ENCODE results near the gene SH3PXD2A. TPM values are rescaled to one million over a fixed set of nuclear protein-coding genes. Genes with fewer than 3 reads are reported as not detected.

SH3PXD2A gene
- total and polyA plus RNA-seq, 5 experiments from 2014 or later: 0.09 to 22.4 (median 0.50) TPM

GRCh38 chr10:103677486-103678177 is 177.7 kb downstream of the SH3PXD2A start:
- ATAC-seq (no peak), DNase-seq (no peak)
- Mint-ChIP-seq H3K27me3 (no peaks in the 10 kb centered on the region), H3K36me3 (no peaks in the 10 kb centered on the region), H3K4me1 (peaks cover 6 to 26% (median 17%) of the 10 kb centered on the region in 4 donors), H3K9me3 (no peaks in the 10 kb centered on the region), H3K4me3 (peak overlapping the region; percentile 78 to 89 (median 84)), H3K27ac (peak overlapping the region; percentile 83 to 98 (median 96))
- POLR2A ChIA-PET: interaction anchor here (0.7 to 1.5 kb wide), 6 partner anchors 11 to 1245 kb away, joined by 3 to 21 read pairs (median 4); no protein-coding TSS in a partner anchor

- DNase-seq: no peak
- H3K4me3 Mint-ChIP-seq: peak overlapping the region in 1 of 10 donors; percentile 14
- peaks cover 6 to 26% (median 17%) of the 10 kb centered on the region in 4 donors for H3K4me1 Mint-ChIP-seq
- peak overlapping the region in 8 of 10 donors; percentile 61 to 98 (median 75) for H3K27ac Mint-ChIP-seq
- POLR2A ChIA-PET: no interaction called here
- no peaks in the 10 kb centered on the region for H3K36me3 Mint-ChIP-seq
- no peaks in the 10 kb centered on the region for H3K27me3 Mint-ChIP-seq
- H3K9me3 Mint-ChIP-seq: no peaks in the 10 kb centered on the region
- no peak for ATAC-seq
Measured at GRCh38 chr10:103676851-103677417, 178.4 kb downstream of the SH3PXD2A start.

- peak overlapping the region in 9 of 10 donors; percentile 29 to 98 (median 66) for H3K27ac Mint-ChIP-seq
- POLR2A ChIA-PET: interaction anchor here (0.6 to 1.0 kb wide), 3 partner anchors 9 to 568 kb away, joined by 3 to 4 read pairs (median 3); no protein-coding TSS in a partner anchor
- H3K4me3 Mint-ChIP-seq: peak overlapping the region in 1 of 10 donors; percentile 14
- H3K9me3 Mint-ChIP-seq: no peaks in the 10 kb centered on the region
- H3K27me3 Mint-ChIP-seq: no peaks in the 10 kb centered on the region
- H3K36me3 Mint-ChIP-seq: no peaks in the 10 kb centered on the region
- DNase-seq: no peak
- H3K4me1 Mint-ChIP-seq: peaks cover 6 to 26% (median 17%) of the 10 kb centered on the region in 4 donors
- no peak for ATAC-seq
Measured at GRCh38 chr10:103676058-103676785, 179.2 kb downstream of the SH3PXD2A start.

DNA sequence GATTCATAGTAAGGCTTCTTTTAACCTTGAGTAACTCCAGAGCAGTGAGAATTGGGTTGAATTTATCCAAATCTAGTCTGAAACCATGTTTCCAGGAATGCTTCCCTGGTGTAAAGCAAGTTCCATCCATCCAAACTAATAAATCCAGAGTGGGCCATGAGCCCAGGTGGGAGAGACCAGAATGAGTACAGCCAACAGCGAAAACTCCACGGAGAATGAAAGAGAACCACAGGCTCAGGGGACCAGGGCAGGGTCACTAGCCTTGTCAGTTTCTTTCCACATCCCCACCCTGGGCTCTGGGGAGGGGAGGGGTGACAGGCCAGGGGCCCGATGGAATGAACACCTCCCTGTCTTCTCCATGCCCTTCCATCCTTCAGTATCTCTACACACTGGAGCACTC is 181.8 kb downstream of the SH3PXD2A start:
- peak overlapping the region in 2 of 10 donors; percentile 29 to 59 for H3K27ac Mint-ChIP-seq
- H3K27me3 Mint-ChIP-seq: no peaks in the 10 kb centered on the region
- DNase-seq (no peak), ATAC-seq (no peak)
- peaks cover 16 to 35% (median 26%) of the 10 kb centered on the region in 4 donors for H3K4me1 Mint-ChIP-seq
- H3K9me3 Mint-ChIP-seq: no peaks in the 10 kb centered on the region
- POLR2A ChIA-PET: no interaction called here
- no peaks in the 10 kb centered on the region for H3K36me3 Mint-ChIP-seq
- no peak overlapping the region for H3K4me3 Mint-ChIP-seq

DNA sequence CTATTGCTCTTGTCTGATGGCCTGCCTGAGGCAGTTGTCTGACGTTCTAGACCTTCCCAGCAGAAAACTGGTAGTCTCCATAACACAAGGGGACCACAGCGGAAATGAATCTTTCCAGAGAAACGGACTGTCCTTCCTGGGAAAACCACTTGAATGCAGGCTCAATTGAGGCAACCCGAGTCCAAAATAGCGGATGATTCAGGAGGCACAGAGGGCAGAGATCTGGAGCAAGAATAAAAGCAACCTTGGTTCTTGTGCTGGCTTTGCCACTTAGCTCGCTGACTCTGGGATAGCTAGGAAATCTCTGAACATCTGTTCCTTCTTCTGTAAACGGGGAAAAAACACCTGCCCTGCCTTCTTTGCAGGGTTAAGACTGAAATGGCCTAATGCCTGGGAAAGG is 183.0 kb downstream of the SH3PXD2A start:
- Mint-ChIP-seq H3K27me3 (no peaks in the 10 kb centered on the region), H3K36me3 (no peaks in the 10 kb centered on the region), H3K27ac (no peak overlapping the region), H3K4me1 (peaks cover 13 to 30% (median 19%) of the 10 kb centered on the region in 4 donors), H3K9me3 (no peaks in the 10 kb centered on the region), H3K4me3 (no peak overlapping the region)
- DNase-seq (no peak), ATAC-seq (no peak)
- POLR2A ChIA-PET: no interaction called here

- H3K4me1 Mint-ChIP-seq: peaks cover 15 to 28% (median 19%) of the 10 kb centered on the region in 4 donors
- H3K4me3 Mint-ChIP-seq: no peak overlapping the region
- peak overlapping the region in 2 of 10 donors; percentile 33 to 67 for H3K27ac Mint-ChIP-seq
- H3K36me3 Mint-ChIP-seq: no peaks in the 10 kb centered on the region
- POLR2A ChIA-PET: interaction anchor here (0.7 to 1.3 kb wide), 2 partner anchors 9 to 19 kb away, joined by 4 to 5 read pairs; no protein-coding TSS in a partner anchor
- H3K27me3 Mint-ChIP-seq: no peaks in the 10 kb centered on the region
- no peaks in the 10 kb centered on the region for H3K9me3 Mint-ChIP-seq
- ATAC-seq (no peak), DNase-seq (no peak)
Measured at GRCh38 chr10:103671126-103671895, 184.1 kb downstream of the SH3PXD2A start.

DNA sequence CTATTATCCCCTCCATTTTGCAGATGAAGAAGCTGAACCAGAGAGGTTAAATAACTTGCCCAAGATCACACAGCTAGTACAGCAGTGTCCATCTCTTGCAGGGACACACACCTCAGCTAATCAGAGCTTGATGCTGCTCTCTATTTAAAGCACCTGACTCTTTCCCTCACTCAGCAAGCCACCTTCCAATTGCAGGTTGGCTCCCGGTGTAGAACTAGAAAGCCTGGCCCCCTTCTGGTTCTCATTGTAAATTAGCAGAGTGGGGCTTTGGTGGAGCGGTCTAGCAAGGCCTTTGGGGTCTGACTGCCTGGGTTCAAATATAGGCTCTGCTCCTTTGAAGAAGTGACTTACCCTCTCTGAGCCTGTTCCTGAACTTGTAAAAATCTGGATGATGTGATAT is 185.4 kb downstream of the SH3PXD2A start:
- Mint-ChIP-seq H3K27ac (peak overlapping the region in 4 of 10 donors; percentile 2 to 97 (median 48)), H3K27me3 (no peaks in the 10 kb centered on the region), H3K4me3 (peak overlapping the region in 1 of 10 donors; percentile 74), H3K36me3 (no peaks in the 10 kb centered on the region), H3K4me1 (peaks cover 18 to 28% (median 19%) of the 10 kb centered on the region in 4 donors), H3K9me3 (no peaks in the 10 kb centered on the region)
- POLR2A ChIA-PET: no interaction called here
- no peak for ATAC-seq
- no peak for DNase-seq

GRCh38 chr10:103669243-103669929 is 186.0 kb downstream of the SH3PXD2A start:
- Mint-ChIP-seq H3K9me3 (no peaks in the 10 kb centered on the region), H3K27ac (peak overlapping the region in 7 of 10 donors; percentile 29 to 97 (median 54)), H3K27me3 (no peaks in the 10 kb centered on the region), H3K4me1 (peaks cover 18 to 30% (median 19%) of the 10 kb centered on the region in 4 donors), H3K36me3 (peaks cover 0 to 2% (median 0%) of the 10 kb centered on the region in 3 donors), H3K4me3 (peak overlapping the region in 8 of 10 donors; percentile 8 to 94 (median 78))
- no peak for DNase-seq
- POLR2A ChIA-PET: no interaction called here
- ATAC-seq: no peak

GRCh38 chr10:103668351-103669242 is 186.8 kb downstream of the SH3PXD2A start:
- POLR2A ChIA-PET: interaction anchor here (1.1 to 1.3 kb wide), 2 partner anchors 10 to 84 kb away, joined by 4 to 8 read pairs; no protein-coding TSS in a partner anchor

DNA sequence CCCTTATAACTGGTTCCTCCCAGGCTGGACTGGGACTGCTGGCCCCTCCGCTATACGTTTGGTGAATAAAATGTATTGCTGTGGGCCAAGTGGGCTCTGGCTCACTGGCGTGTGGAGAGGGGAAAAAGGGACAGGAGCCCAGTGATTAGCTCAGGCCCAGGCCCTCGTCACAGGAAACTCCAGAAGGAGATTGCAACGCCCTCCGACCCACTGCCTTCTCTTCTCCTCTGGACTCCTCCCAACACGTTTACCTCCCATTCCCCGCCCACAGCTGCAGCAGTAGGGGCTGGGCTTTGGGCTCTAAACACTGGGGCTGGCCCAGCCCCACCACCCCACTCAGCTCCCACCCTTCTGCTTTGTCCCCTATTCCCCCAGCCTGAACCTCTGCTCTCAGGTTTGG is 188.0 kb downstream of the SH3PXD2A start:
- Mint-ChIP-seq H3K4me1 (peaks cover 20 to 33% (median 23%) of the 10 kb centered on the region in 4 donors), H3K4me3 (no peak overlapping the region), H3K27me3 (no peaks in the 10 kb centered on the region), H3K27ac (peak overlapping the region in 6 of 10 donors; percentile 44 to 68 (median 59)), H3K36me3 (peaks cover 0 to 2% (median 0%) of the 10 kb centered on the region in 3 donors), H3K9me3 (no peaks in the 10 kb centered on the region)
- POLR2A ChIA-PET: interaction anchor here (1.0 to 1.3 kb wide), 4 partner anchors 8 to 83 kb away, joined by 3 to 8 read pairs (median 4); no protein-coding TSS in a partner anchor
- DNase-seq (no peak), ATAC-seq (no peak)

More at GRCh38 chr10:103668351-103669242, 186.8 kb downstream of the SH3PXD2A start:
- Mint-ChIP-seq H3K4me1 (peaks cover 18 to 30% (median 19%) of the 10 kb centered on the region in 4 donors), H3K36me3 (peaks cover 0 to 2% (median 0%) of the 10 kb centered on the region in 3 donors), H3K27ac (peak overlapping the region in 9 of 10 donors; percentile 54 to 97 (median 83)), H3K4me3 (peak overlapping the region; percentile 68 to 94 (median 81)), H3K27me3 (no peaks in the 10 kb centered on the region), H3K9me3 (no peaks in the 10 kb centered on the region)
- peak; percentile 61 to 67 for ATAC-seq
- DNase-seq: no peak

All from naive thymus-derived CD8-positive, alpha-beta T cell (primary cell).